Measurements from ENCODE around the gene MPV17.
A peak's percentile ranks its signal among the peaks of the same experiment; 100 is the strongest.

The MPV17 gene

DNA sequence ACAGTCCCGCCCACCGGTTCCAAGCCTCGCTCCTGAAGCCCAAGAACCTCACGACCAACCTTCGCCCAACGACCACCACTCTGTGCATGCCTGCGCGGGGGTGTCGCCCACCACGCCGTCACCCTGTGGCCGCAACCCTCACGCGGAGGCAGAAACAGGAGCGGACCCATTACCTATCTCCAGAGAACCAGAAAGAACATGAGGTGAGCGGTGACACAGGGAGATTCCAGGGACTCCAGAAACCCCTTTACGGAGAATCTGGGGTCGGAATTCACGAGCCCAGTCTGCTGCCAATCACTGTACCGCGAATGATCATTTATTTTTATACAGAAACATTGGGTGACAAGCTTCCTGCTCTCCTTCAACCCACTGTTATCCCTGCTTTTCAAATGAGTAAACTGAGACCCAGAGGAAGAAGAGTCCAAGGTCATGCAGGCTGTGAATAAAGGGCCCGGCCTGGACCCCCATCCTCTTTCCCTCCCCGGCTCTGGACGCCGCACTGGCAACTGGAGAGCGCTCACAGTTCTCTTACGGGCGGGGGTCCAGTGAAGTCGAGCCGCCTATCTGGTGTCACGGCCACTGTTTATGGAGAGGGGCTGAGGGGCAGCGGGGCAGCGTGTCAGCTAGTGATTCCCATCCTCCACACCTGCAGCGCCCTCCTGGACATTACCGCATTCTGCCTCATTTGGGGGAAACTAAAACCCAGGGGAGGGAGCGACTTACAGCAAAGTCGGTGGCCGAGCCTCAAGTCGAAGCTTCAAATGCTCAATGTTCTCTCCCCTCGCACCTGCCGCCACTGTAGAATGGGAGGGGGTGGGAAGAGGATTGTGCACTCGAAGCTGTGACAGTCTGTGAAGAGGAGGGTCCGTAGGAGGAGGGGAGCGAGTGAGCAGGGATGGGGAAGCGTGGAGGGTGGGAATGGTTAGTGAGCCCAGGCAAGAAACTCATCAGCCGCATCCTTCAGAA, 59.3 kb downstream of the MPV17 start:
- peak; percentile 25 for DNase-seq

- peak; percentile 49 for DNase-seq
Observed at GRCh38 chr2:27262379-27263286, 60.3 kb downstream of the MPV17 start, which contains the start of gene SLC30A3. TSS of gene SLC30A3 (minus strand) at chr2:27263047. CDS start at chr2:27262906, 141 bp downstream.

DNA sequence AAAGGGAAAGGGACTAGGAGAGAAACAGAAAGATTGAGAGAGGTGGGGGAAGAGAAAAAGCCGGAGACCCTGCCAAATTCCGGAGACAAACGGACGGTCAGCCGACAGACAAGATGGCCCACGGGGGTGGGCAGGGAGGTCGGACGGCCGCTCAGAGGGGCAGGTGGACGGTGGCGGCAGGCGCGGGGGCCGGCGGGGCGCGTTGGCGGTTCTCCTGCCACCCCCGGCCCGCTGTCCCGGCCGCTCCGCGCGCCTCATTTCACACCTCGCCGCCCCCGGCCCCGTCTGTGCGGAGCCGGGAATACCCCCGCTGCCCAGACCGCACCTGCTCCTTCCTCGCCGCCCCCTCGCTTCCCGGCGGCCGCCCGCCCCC, 61.0 kb downstream of the MPV17 start:
- DNase-seq: no peak

- DNase-seq: no peak
Observed at GRCh38 chr2:27261241-27261925, 61.5 kb downstream of the MPV17 start.

Measured in NCI-H748 treated with DMSO at 0.1 percent for 48 hours (cell line).